Pancreas (tissue), 10 donors: Measurements from ENCODE around the gene B3GALT4. TPM values are rescaled to one million over a fixed set of nuclear protein-coding genes. Genes with fewer than 3 reads are reported as not detected.

Experiments
- ATAC-seq, 4 donors: fragments of 200-7000 bp; cut with Tn5 transposase; one replicate each; pipeline versions ENCODE4 v1.8.0 to v1.9.1; 2020; ENCODE audit warnings: mild to moderate bottlenecking in 4 of 4, moderate library complexity in 4 of 4
- DNase-seq, 6 donors: peaks; one replicate each; pipeline ENCODE4 v3.0.0-alpha.2; 2020
- FAIRE-seq: peaks from 2 replicates; lab custom pipeline; 2012; peaks lifted over from hg19 to GRCh38; lab: Jason Lieb, UNC
- H3K27ac ChIP-seq, 4 donors: fragments of 200-600 bp; sonication (generic); 1 replicate in 3 of 4; 2 replicates in 1 of 4; pipeline versions ENCODE4 v1.5.0 to v1.8.0; 2020
- H3K27me3 ChIP-seq, 4 donors: fragments of 200-600 bp; one replicate each; pipeline ENCODE4 v1.8.0; 2021
- H3K36me3 ChIP-seq, 3 donors: fragments of 200-600 bp; sonication (generic) in 1 of 3; one replicate each; pipeline versions ENCODE4 v1.5.0 to v1.8.0; 2020 to 2021
- H3K4me1 ChIP-seq, 3 donors: fragments of 200-600 bp; one replicate each; pipeline ENCODE4 v1.8.0; 2021
- H3K4me3 ChIP-seq, 4 donors: fragments of 200-600 bp; sonication (generic) in 2 of 4; one replicate each; pipeline versions ENCODE4 v1.5.0 to v1.8.0; 2020 to 2021
- H3K9me3 ChIP-seq, 4 donors: fragments of 200-600 bp; one replicate each; pipeline ENCODE4 v1.8.0; 2021
- WGBS, 2 donors: extraction: QIAGEN DNeasy Blood & Tissue Kit; methylation state at CpG; one replicate each; pipeline ENCODE4 v1.1.7; 2013; 5-methylcytosine and 5-hydroxymethylcytosine counted together
- intact Hi-C, 3 donors: fragments of 100-400 bp; cut with DNase I; formaldehyde crosslinking; loops; one replicate each; pipeline versions ENCODE4 v1.11.1 to v1.14.2; 2022
- polyA plus RNA-seq, 2 donors: library from polyadenylated mRNA; stranded (reverse); fragments of 200-250 nt; gene quantifications; one replicate each; pipeline ENCODE4 v1.2.3, GENCODE V29; 2013
- total RNA-seq, 6 donors: library from RNA; stranded (reverse); fragmentation: NEBNext Ultra II Directional in 4 of 6; extraction: Animal tissue kit (Norgen Biotek cat#: 25700) in 4 of 6; gene quantifications; one replicate each; pipeline versions ENCODE4 v1.2.1 to v1.2.4, GENCODE V29; 2021 to 2023
- TF ChIP-seq, protein P1 (sequence below), 4 donors: fragments of 200-600 bp; sonication (generic) in 3 of 4; IDR thresholded peaks; one replicate each; pipeline versions ENCODE4 v1.5.0 to v1.8.0; 2021; ENCODE audit warnings: antibody characterized with exemption in 4 of 4
- donor health status: healthy with polysubstance abuse.
- donor health status: DM: no; HTN: no; CAD: no; lungs with moderate emphysema.
- donor health status: DM: no; HTN: no; CAD: no.
- donor health status: control.
- donor health status: control.
- donor health status: Bipolar disorder and iron deficiency.
- donor health status: DM: yes; HTN: yes; CAD: no.
- donor health status: DM: no; HTN: no; CAD: no.
- donor health status: DM: no; HTN: no; CAD: no.
- donor health status: DM: yes; HTN: yes; CAD: no.

B3GALT4 gene
- total and polyA plus RNA-seq, 8 donors: 2.1 to 8.7 (median 2.9) TPM

- peak overlapping the region; percentile 24 to 54 (median 38) for H3K4me3 ChIP-seq
- 0% methylated on average over 48 to 58 of the region's 58 CpGs for WGBS, 2 donors
- DNase-seq (peak; percentile 91 to 99 (median 98)), FAIRE-seq (peak; percentile 89), ATAC-seq (peak; percentile 92 to 97 (median 94))
- H3K9me3 ChIP-seq: no peaks in the 10 kb centered on the region
- H3K27ac ChIP-seq: peak overlapping the region; percentile 73 to 87 (median 82)
- intact Hi-C loops: loop anchor here in 2 of 3 donors (5.0 kb wide), 2 partner anchors 87 to 237 kb away; no protein-coding TSS in a partner anchor
- peaks cover 0 to 6% (median 0%) of the 10 kb centered on the region in 3 donors for H3K4me1 ChIP-seq
- H3K27me3 ChIP-seq: no peaks in the 10 kb centered on the region
- TF ChIP-seq, protein P1, sequence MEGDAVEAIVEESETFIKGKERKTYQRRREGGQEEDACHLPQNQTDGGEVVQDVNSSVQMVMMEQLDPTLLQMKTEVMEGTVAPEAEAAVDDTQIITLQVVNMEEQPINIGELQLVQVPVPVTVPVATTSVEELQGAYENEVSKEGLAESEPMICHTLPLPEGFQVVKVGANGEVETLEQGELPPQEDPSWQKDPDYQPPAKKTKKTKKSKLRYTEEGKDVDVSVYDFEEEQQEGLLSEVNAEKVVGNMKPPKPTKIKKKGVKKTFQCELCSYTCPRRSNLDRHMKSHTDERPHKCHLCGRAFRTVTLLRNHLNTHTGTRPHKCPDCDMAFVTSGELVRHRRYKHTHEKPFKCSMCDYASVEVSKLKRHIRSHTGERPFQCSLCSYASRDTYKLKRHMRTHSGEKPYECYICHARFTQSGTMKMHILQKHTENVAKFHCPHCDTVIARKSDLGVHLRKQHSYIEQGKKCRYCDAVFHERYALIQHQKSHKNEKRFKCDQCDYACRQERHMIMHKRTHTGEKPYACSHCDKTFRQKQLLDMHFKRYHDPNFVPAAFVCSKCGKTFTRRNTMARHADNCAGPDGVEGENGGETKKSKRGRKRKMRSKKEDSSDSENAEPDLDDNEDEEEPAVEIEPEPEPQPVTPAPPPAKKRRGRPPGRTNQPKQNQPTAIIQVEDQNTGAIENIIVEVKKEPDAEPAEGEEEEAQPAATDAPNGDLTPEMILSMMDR (IDR thresholded peaks at IDR 0.05): no peak
- H3K36me3 ChIP-seq: peaks cover 0 to 3% (median 0%) of the 10 kb centered on the region in 3 donors
These were observed 27.8 kb upstream of the B3GALT4 start for GRCh38 chr6:33248932-33249731.

DNA sequence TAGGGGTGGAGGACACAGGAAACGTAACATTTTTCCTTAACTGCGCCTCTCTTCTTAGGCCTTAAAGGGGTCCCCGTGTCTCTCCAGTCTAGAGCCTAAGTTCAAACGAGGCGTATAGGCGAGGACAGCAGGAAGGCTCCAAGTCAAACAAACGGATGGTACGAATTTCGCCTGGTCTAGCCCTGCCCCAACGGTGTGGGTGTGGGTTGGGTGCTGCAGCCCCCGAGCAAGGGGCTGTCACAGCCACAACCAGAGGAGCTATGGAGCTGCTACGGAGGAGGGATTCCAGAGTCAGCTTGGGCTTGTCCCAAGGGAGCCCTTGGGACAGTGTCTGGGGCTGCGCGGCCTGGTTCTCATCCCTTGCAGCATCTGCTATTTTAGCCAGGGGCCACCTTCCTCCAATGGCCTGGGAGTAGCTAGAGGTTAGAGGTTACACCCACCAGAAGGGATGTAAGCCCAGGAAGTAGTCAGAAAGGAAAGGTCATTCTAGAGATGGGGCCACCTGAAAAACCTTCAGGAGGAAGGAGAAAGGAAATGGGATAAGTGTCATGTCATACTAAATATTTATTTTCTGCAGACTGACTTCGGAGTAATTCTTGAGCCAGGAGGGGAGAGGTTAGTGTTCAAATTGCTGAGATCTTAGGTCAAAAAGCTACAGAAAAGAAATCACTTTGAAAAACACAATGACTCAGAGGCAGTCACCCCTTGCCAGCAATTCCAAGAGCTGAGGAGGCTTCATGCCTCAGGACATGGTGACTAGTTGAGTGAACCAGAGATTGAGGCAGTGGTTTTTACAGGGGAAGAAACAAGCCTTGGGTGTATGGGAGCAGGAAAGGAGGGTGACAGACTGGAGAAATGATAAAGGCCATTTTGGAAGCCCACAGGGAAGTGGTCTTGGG is 26.9 kb upstream of the B3GALT4 start:
- Histone ChIP-seq H3K9me3 (no peaks in the 10 kb centered on the region), H3K27ac (peak overlapping the region; percentile 73 to 87 (median 80)), H3K27me3 (no peaks in the 10 kb centered on the region), H3K4me1 (peaks cover 0 to 6% (median 0%) of the 10 kb centered on the region in 3 donors), H3K36me3 (peaks cover 0 to 3% (median 0%) of the 10 kb centered on the region in 3 donors), H3K4me3 (peak overlapping the region; percentile 24 to 54 (median 38))
- ATAC-seq: no peak
- FAIRE-seq: no peak
- peak in 5 of 6 donors; percentile 21 to 62 (median 35) for DNase-seq
- 13 to 20% methylated on average over 15 of the region's 15 CpGs for WGBS, 2 donors
- TF ChIP-seq, protein P1 (IDR thresholded peaks at IDR 0.05): no peak
- intact Hi-C loops: loop anchor here in 2 of 3 donors (5.0 kb wide), 2 partner anchors 88 to 238 kb away; no protein-coding TSS in a partner anchor

DNA sequence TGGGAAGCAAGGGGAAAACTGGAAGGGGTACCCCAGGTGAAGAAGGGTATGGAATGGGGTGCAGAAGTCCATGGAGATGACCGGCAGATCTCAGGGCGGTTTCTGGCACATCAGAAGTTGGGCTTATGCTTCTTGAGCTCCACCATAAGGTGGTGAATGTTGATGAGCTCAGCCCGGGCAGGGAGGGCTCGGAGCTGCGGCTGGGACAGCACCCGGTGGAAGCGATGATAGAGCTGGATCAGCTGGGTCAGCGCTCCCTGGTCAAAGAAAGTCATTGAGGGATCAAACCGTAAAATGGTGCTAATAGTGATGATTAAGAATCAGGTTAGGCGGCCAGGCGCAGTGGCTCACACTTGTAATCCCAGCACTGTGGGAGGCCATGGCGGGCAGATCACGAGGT is 26.2 kb upstream of the B3GALT4 start:
- no peaks in the 10 kb centered on the region for H3K27me3 ChIP-seq
- no peaks in the 10 kb centered on the region for H3K9me3 ChIP-seq
- FAIRE-seq (no peak), DNase-seq (no peak), ATAC-seq (no peak)
- WGBS, 2 donors: 93 to 96% methylated on average over 13 of the region's 13 CpGs
- H3K36me3 ChIP-seq: peaks cover 0 to 5% (median 0%) of the 10 kb centered on the region in 3 donors
- TF ChIP-seq, protein P1 (IDR thresholded peaks at IDR 0.05): no peak
- peaks cover 0 to 6% (median 0%) of the 10 kb centered on the region in 3 donors for H3K4me1 ChIP-seq
- intact Hi-C loops: no loop called here
- H3K4me3 ChIP-seq: no peak overlapping the region
- H3K27ac ChIP-seq: no peak overlapping the region

DNA sequence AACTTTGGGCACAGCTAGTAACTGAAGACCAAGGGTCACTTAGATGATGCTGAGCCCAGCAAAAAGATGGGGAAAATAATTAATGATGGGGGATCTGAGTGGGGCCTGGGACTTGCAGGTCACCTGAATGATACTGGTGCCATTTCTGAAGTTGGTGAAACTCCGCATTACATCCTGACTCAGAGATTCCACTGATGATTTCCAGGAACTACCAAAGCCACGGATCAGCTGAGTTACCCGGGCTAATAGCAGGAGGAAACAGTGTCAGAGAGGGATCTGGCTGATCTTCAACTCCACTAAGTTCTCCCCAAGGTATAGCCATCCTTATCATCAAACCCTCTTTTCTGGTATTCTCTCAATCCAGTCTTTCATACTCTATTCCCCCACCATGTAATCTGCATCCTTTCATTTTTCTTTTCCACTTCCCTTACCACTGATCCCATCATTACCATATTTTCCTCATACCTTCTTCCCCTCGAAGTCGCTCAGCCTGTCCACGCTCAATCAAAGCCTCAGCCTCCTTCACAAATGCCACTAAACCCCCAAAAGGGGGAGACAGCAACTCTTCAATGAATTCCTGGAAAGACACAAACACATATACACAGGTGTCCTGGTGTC is 25.4 kb upstream of the B3GALT4 start:
- ATAC-seq (no peak), FAIRE-seq (no peak), DNase-seq (no peak)
- intact Hi-C loops: no loop called here
- Histone ChIP-seq H3K27me3 (no peaks in the 10 kb centered on the region), H3K27ac (no peak overlapping the region), H3K9me3 (no peaks in the 10 kb centered on the region), H3K4me3 (no peak overlapping the region), H3K36me3 (peaks cover 0 to 5% (median 0%) of the 10 kb centered on the region in 3 donors), H3K4me1 (peaks cover 0 to 6% (median 0%) of the 10 kb centered on the region in 3 donors)
- TF ChIP-seq, protein P1 (IDR thresholded peaks at IDR 0.05): no peak
- WGBS, 2 donors: 81 to 88% methylated on average over 6 of the region's 6 CpGs
